Measurements from ENCODE around the gene MTARC2.

Gene MTARC2

DNA sequence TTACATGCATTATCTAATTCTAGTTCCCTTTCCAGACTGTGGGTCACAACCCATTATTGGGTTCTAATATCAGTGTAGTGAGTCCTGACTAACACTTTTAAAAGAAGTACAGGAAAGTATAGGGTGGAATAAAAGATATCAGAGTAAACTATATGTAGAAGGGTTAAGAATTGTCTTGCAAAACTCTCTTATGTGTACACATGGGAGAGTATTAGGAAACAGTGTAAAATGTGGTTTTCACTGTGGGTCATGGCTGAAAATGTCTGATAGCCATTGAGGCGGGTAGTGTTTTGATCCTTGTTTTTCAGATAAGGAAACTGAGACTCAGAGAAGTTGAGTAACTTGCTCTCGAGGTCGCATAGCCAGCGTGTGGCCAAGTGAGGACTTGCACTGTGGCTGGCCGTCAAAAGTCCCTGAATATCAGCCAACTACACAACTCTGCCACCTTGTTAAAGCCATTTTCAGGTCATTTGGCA lies 20.0 kb downstream of the MTARC2 start:
- DNase-seq (ENCODE audit: low spot score): no peak

- no peak for DNase-seq (ENCODE audit: low spot score)
These were observed 21.1 kb downstream of the MTARC2 start for GRCh38 chr1:220769205-220769604.

- no peak for DNase-seq (ENCODE audit: low spot score)
These were observed 22.3 kb downstream of the MTARC2 start for GRCh38 chr1:220770245-220770913.

DNA sequence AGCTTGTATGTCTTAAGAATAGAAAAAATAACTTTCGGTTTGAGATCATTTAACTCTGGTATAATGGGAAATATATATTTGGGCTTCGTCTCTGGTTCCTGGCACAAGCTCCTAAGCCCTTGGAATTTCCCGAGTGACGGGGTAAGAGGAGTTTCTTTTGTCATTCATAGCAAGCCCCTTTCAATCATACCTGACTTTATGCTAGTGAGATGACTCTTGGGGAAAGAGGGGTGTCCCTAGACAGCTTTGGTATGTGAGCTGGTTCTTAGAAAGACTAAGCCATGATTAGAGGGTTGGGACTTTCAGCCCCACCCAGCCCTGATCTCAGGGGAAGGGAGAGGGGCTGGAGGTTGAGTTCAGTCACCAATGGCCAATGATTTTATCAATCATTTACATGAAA lies 24.7 kb downstream of the MTARC2 start:
- no peak for DNase-seq (ENCODE audit: low spot score)

GRCh38 chr1:220775240-220775853 lies 27.2 kb downstream of the MTARC2 start:
- DNase-seq (ENCODE audit: low spot score): peak; percentile 48

- no peak for DNase-seq (ENCODE audit: low spot score)
These were observed 28.1 kb downstream of the MTARC2 start for GRCh38 chr1:220776254-220776653.

DNA sequence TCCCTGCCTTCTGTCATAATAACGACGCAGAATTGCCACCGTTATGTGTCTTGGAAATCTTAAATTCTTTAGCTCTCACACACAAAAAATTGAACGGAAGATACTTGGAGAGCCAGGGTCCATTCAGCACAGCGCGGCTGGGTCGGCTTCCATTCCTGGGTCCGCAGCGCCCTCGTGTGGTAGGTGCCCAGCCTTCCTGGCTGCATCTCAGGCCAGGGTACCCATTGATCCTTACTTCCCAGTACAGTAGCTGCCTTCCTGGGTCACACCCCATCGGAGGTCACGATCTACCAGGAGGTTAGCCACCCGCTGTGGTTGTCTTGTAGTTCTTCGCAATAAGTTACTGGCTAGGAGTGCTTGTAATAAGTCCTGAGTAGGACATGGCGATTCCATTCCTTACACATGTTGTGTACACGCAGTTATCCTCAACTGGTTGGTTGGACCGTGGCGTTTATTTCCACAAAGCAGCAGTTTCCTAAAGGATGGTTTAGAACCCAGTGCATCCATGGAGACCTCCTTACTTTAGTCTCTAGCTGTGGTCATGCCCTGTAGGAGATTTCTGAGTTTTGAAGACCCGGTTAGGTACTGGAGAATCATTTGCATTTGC lies 28.7 kb downstream of the MTARC2 start:
- peak; percentile 85 for DNase-seq (ENCODE audit: low spot score)

DNA sequence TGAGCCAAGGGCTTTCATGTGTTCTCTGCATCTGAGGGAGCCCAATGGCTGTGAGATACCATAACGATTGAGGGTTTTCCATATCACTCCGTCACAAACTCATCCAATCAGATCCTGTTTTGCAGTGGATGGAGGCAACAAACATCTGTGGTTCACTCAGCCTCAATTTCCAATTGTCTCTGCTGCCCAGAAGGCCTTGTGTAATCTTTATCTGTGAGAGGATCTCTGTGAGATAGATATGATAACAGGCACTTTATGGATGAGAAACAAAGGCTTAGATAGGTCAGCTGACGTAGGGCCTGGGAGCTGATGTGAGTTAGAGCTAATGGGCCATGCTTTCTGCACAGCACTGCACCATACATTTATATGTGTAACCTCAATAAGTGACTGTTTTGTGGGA lies 35.3 kb downstream of the MTARC2 start:
- DNase-seq (ENCODE audit: low spot score): no peak

- no peak for DNase-seq (ENCODE audit: low spot score)
These were observed 36.6 kb downstream of the MTARC2 start for GRCh38 chr1:220784751-220785150.

GRCh38 chr1:220785166-220786056 lies 37.3 kb downstream of the MTARC2 start:
- no peak for DNase-seq (ENCODE audit: low spot score)

GRCh38 chr1:220786057-220786336 lies 37.9 kb downstream of the MTARC2 start:
- peak; percentile 64 for DNase-seq (ENCODE audit: low spot score)

GRCh38 chr1:220786337-220787068 lies 38.4 kb downstream of the MTARC2 start, which contains the start of gene MTARC1:
TSS of gene MTARC1 (plus strand) at chr1:220786913. CDS start at chr1:220786945, 32 bp downstream.
- peak; percentile 96 for DNase-seq (ENCODE audit: low spot score)

DNA sequence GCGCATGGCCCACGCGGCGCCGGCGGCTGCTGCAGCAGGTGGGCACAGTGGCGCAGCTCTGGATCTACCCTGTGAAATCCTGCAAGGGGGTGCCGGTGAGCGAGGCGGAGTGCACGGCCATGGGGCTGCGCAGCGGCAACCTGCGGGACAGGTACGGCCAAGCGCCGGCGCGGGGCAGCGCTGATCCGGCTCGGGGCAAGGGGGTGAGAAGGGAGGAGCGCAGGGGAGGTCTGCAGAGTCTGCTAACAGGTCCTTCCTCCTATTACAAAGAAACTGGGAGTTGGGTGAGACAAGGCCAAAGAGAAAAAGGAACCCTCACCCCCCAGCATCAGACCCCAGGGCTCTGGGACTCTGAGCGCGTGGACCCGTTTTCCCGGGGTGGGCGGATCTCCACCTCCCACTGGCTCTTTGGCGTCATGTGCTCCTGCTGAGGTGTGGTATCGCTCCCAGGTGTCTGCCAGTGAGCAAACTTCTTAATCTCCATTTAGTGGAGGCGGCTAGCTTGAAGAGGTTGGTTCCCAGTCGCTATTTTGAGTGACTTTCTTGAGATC lies 39.0 kb downstream of the MTARC2 start:
- peak; percentile 85 for DNase-seq (ENCODE audit: low spot score)

GRCh38 chr1:220788900-220789299 lies 40.8 kb downstream of the MTARC2 start:
- no peak for DNase-seq (ENCODE audit: low spot score)

DNA sequence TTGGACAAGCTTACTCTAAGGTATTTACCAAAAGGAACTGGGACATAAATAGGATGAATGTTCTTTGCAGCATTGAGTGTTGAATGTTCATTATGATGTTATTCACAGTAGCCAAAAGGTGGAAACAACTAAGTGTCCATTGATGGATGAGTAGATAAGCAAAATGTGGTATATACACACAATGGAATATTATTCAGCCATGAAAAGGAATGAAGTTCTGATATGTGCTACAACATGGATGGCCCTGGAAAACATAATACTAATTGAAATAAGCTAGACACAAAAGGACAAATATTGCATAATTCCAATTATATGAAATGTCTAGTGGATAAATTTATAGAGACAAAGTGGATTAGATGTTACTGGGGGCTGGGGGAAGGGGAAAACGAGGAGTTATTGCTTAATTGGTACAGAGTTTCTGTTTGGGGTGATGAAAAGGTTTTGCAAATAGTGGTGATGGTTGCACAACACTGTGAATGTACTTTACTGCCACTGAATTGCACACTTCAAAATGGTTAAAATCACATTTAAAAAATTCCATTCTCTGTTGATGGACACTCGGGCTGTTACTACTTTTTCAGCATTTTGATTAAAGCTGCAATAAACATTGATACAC lies 41.5 kb downstream of the MTARC2 start:
- no peak for DNase-seq (ENCODE audit: low spot score)

DNA sequence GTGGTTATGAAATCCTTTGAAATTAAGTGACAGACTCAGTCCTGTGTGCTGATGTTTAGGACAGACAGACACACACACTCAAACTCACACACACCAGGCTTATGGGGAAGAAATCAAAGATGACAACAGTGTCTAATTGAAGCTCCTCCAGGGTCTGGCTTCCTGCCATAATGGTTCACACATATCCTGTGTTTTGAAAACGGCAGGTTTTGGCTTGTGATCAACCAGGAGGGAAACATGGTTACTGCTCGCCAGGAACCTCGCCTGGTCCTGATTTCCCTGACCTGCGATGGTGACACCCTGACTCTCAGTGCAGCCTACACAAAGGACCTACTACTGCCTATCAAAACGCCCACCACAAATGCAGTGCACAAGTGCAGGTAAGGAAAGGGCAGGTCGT lies 43.2 kb downstream of the MTARC2 start:
- DNase-seq (ENCODE audit: low spot score): no peak

- no peak for DNase-seq (ENCODE audit: low spot score)
These were observed 43.8 kb downstream of the MTARC2 start for GRCh38 chr1:220791956-220792355.

GRCh38 chr1:220796530-220796929 lies 48.4 kb downstream of the MTARC2 start:
- no peak for DNase-seq (ENCODE audit: low spot score)

DNA sequence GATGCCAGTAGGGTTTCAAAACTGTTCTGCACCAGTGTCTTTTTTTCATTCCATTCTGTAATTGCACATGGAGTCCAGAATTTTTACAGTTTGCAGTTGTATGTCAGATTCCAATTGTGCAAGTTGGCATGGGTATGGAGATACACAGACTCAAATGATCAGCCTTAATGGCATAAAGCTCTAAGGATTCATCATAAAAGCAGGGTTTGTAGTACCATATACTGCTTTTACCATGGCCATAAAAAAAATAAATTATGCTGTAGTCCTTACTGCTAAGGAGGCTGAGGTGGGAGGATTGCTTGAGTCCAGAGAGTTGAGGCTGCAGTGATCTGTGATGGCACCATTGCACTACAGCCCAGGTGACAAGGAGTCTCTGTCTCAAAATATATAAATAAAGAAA lies 48.9 kb downstream of the MTARC2 start:
- DNase-seq (ENCODE audit: low spot score): no peak

DNA sequence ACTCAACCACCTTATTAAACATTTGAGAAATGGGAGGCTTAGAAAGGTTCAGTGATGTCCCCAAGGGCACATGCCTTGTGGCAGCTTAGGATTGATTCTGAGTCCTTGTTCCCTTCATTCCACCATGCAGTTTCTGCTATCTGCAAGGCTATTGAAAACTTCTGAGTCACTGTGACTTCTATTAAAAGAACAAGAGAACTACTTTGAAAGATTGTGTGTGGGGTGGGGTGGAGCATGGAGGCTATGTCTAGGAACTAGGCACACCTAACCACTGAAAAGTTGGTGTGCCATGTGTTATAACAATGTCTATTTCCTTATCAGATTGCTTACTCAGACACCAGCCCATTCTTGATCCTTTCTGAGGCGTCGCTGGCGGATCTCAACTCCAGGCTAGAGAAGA lies 49.4 kb downstream of the MTARC2 start:
- DNase-seq (ENCODE audit: low spot score): no peak

GRCh38 chr1:220798338-220798737 lies 50.2 kb downstream of the MTARC2 start:
- no peak for DNase-seq (ENCODE audit: low spot score)

Data from HuH-7 (cell line).